Measurements from ENCODE around the gene POLR2I.
A peak's percentile ranks its signal among the peaks of the same experiment; 100 is the strongest.
"Not testable (repeated sequence)": the region's sequence is repeated elsewhere in the genome, so short reads cannot be mapped to it uniquely, and the experiment has no call there.

Gene POLR2I

DNA sequence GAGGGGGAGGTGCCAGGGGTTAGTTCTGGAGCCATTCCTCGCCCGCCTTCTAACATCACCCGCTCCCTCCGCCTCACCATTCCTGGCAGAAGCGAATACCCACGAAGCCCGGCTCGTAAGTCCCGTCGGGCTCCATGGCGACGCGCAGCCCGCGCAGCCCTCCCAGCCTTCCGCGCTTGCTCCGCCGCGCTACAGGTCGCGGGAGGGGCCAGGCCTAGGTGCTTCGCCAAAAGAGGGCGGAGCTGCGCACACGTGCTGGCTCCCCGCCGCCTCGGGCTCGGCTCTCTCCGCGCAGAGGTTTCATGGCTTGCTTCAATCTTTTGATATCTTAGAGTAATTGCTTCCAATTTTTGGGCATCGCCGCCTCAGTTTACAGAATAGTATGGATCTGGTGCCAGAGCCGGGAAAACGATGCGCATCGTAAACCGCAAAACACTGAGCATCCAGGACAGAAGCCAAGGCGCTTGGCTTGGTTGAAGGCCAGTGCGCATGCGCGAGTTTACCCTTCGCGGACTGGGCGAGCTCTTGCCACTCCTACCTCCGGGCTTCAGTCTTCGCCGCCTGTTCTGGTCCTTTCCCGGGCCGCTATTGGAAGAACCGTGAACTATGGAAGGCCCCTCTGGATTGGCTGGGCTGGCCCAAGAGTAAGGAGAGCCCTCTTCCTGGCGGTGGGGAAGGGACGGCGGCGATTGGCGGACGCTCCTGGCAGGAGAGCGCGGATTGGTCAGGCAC is at the start of gene POLR2I:
Gene POLR2I, minus strand, starts transcription at position 155 of the 732 bp plus-strand sequence. Its CDS starts 19 bp downstream, at position 136.
- DNase-seq: peak; percentile 99

- no peak for DNase-seq
Observed at GRCh38 chr19:36163813-36164212, 49.1 kb upstream of the POLR2I start.

GRCh38 chr19:36160821-36161596 is 46.3 kb upstream of the POLR2I start:
- no peak for DNase-seq

DNA sequence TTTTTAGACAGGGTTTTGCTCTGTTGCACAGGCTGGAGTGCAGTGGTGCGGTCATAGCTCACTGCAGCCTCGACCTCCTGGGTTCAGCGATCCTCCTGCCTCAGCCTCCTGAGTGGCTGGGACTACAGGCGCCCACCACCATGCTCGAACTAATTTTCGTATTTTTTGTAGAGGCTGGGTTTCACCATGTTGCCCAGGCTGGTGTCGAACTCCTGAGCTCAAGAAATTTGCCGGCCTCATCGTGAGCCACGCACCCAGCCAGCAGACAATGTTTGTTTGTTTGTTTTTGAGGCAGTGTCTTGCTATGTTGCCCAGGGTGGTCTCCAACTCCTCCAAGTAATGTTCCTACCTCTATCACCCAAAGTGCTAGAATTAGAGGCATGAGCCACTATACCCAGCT is 38.5 kb upstream of the POLR2I start:
- no peak for DNase-seq

DNA sequence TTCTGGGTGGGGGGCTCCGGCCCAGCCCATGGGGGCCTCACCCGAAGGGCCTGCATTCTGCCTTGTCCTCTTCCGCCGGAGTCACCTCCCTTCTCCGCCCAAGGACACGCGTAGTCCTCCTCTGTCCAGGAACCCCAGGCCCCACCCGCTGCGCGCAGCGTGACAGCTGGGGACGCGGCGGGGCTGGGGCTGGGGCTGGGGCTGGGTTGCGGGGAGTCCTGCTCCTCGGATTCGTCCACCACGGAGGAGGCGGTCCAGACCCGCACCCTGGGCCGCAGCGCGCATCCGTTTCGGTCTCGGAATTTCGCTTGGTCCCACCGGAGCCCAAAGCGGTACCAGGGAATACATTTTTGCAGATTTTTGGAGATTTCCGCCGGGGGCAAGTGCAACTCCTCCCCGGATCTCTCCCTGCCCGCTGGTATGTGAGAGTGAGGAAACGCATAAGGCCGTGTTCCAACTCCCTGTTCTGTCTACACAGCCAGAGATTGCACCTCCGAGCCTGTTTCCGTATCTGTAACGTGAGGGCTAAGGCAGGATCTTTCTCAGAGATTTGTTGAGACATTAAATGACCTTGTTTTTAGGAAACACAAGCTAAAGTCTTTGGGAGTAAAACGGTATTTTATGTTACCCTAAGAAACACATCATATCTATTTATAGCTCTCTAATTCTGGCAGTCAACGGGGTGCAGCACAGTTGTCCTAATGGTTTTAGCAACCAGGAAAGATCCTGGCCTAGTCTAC is 37.8 kb upstream of the POLR2I start, which contains the start of gene COX7A1:
Gene COX7A1, minus strand, starts transcription at position 96 of the 740 bp plus-strand sequence. Its CDS starts 40 bp downstream, at position 56.
- DNase-seq: no peak

GRCh38 chr19:36152019-36152351 is 37.3 kb upstream of the POLR2I start:
- DNase-seq: no peak

GRCh38 chr19:36151144-36152018 is 36.7 kb upstream of the POLR2I start:
- DNase-seq: no peak

DNA sequence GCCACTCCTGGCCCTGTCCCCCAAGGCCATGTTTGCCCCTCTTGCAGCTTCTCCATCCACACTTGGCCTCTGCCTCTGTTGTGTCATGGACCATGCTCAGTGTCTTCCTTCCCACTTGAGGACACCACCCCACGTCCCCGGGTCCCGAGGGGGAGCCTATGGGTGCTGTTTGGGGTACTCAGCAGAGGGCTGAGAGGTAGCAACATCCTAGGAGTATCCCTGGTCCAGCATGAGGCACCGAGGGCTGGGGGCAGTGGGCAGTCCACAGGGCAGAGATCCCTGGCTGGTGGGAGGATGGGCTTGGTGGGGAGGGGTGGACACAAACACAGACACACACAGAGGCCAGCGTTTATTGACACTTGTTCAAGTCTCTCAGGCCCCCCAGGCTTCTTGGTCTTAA is 35.9 kb upstream of the POLR2I start:
- DNase-seq: no peak

- DNase-seq: no peak
Observed at GRCh38 chr19:36149673-36150406, 35.2 kb upstream of the POLR2I start.

GRCh38 chr19:36144624-36145023 is 29.9 kb upstream of the POLR2I start:
- no peak for DNase-seq

GRCh38 chr19:36142496-36142895 is 27.8 kb upstream of the POLR2I start:
- DNase-seq: no peak

GRCh38 chr19:36142046-36142445 is 27.4 kb upstream of the POLR2I start:
- DNase-seq: no peak

GRCh38 chr19:36141039-36141927 is 26.6 kb upstream of the POLR2I start:
- peak; percentile 53 to 58 for DNase-seq

GRCh38 chr19:36140304-36141038 is 25.8 kb upstream of the POLR2I start:
- DNase-seq: peak; percentile 30 to 31

GRCh38 chr19:36139473-36140303 is 25.0 kb upstream of the POLR2I start, which contains the start of gene CAPNS1:
Gene CAPNS1 (plus strand): TSS chr19:36140066. CDS start chr19:36141012, 946 bp downstream.
- peak; percentile 86 to 88 for DNase-seq

DNA sequence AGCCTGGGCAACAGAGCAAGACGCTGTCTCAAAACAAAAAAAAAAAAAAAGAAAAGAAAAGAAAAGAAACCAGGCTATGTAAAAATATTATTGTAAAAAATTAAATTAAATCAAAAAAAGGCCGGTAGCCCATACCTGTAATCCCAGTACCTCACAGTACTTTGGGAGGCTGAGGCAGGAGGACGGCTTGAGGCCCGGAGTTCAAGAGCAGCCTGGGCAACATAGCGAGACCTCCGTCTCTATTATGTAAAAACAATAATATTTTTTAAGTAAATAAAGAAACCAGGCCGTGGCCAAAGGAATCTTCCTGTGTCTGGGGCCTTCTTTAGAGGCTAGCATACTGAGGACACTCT is 24.4 kb upstream of the POLR2I start:
- no peak for DNase-seq

GRCh38 chr19:36136964-36137686 is 22.4 kb upstream of the POLR2I start:
- no peak for DNase-seq

DNA sequence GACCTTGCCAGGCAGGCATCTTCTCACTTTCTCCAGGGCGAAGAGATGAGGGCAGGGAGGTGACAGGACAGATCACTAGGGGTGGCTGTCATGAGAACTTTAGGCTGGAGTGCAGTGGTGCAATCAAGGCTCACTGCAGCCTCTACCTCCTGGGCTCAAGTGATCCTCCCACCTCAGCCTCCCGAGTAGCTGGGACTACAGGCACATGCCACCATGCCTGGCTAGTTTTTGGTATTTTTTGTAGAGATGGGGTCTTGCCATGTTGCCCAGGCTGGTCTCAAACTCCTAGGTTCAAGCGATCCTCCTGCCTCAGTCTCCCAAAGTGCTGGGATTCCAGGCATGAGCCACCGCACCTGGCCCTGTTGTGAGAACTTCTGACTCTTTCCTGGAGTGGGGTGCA is 20.2 kb upstream of the POLR2I start:
- not testable (repeated sequence) for DNase-seq

Measured in AML-193 (cell line).